IPS DF 6.9 (cell line): Measurements from ENCODE around the gene MICOS13.

Experiments
- DNase-seq: peaks from one replicate; pipeline ENCODE4 v3.0.0-alpha.2; 2013; ENCODE audit warnings: low read depth, low spot score
- H3K27ac ChIP-seq: one replicate; pipeline ENCODE4 v1.5.1; 2013; ENCODE audit warnings: low read length, control low read depth
- H3K27me3 ChIP-seq: 2 replicates; pipeline ENCODE4 v1.6.1; 2013; ENCODE audit warnings: mild to moderate bottlenecking, low read length; ENCODE audit not compliant: control insufficient read depth, insufficient read depth
- H3K36me3 ChIP-seq: 2 replicates; pipeline ENCODE4 v1.6.1; 2013; ENCODE audit warnings: low read length; ENCODE audit not compliant: control insufficient read depth, insufficient read depth
- H3K4me1 ChIP-seq: 2 replicates; pipeline ENCODE4 v1.6.1; 2013; ENCODE audit warnings: low read length; ENCODE audit not compliant: control insufficient read depth, insufficient read depth
- H3K4me3 ChIP-seq: 2 replicates; pipeline ENCODE4 v1.5.1; 2013; ENCODE audit warnings: mild to moderate bottlenecking, low read length
- H3K9me3 ChIP-seq: 2 replicates; pipeline ENCODE4 v1.6.1; 2013; ENCODE audit warnings: low read length, inconsistent platforms; ENCODE audit not compliant: control insufficient read depth, insufficient read depth
- WGBS: extraction: QIAGEN DNeasy Blood & Tissue Kit; methylation state at CpG from one replicate; pipeline ENCODE4 v1.1.7; 2013; ENCODE audit warnings: mixed read lengths, missing lambda C conversion rate; ENCODE audit not compliant: insufficient read length, insufficient coverage; 5-methylcytosine and 5-hydroxymethylcytosine counted together

The MICOS13 gene

DNA sequence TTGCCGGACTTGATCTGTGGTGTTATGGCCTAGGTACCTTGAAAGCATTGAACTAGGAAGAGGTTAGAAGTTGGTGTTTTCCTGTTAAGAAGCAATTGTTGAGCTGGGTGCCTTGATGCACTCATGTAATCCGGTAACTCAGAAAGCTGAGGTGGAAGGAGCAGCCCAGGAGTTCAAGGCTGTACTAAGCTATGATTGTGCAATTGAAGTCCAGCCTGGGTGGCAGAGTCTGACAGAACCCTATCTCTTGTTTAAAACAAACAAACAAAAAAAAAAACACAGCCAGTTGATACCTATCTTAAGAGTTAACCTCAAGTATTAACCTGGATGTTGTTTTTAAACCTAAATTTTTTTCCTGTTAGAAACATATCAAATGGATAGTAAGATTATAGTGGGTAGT, 38.1 kb downstream of the MICOS13 start:
- H3K4me3 ChIP-seq: no peak overlapping the region
- H3K36me3 ChIP-seq: peaks cover 17% of the 10 kb centered on the region; the same call in 1 of the 2 replicates
- DNase-seq: no peak
- no peaks in the 10 kb centered on the region for H3K9me3 ChIP-seq
- H3K4me1 ChIP-seq: no peaks in the 10 kb centered on the region
- H3K27me3 ChIP-seq: no peaks in the 10 kb centered on the region
- H3K27ac ChIP-seq: no peak overlapping the region
- no CpG with 5 or more reads among the region's 2 CpGs for WGBS

DNA sequence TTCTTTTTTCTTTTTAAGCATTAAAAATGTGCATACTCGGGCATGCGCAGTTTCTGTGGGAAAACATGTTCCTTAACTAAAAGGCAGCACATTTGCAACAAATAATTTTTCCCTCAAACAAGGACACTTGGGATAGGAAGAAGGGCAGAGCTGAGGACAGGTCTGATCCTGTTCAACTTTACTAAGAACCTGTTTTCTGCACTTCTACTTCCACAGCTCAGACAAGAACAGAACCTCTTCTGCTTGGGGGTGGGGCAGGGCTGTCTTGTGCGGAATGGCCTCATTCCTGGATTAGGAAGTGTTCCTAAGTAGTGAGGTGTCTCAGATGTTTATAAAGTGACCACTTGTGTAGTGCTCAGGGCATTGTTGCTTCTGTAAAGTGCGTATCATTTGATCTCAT, 39.1 kb downstream of the MICOS13 start:
- Histone ChIP-seq H3K36me3 (peaks cover 10% of the 10 kb centered on the region; the same call in 1 of the 2 replicates), H3K27me3 (no peaks in the 10 kb centered on the region), H3K4me3 (no peak overlapping the region), H3K27ac (no peak overlapping the region), H3K9me3 (no peaks in the 10 kb centered on the region), H3K4me1 (no peaks in the 10 kb centered on the region)
- no CpG with 5 or more reads among the region's 4 CpGs for WGBS
- no peak for DNase-seq

DNA sequence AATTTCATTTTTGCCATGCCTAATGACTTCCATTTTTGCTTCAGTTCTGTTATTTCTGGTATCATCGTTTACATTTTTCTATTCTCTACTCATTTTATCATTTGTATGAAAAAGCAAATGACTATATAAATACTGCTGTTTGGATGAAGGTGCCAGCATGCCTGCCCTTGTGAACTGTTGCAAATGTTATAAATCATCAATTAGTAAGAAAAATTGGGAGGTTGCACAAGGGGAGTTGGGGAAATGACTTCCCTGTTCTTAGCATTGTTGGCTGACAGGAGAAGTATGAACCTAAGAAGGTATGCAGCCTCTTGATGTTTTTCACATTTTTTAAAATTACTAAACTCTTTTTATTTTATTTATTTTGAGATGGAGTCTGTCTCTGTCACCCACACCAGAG, 42.3 kb downstream of the MICOS13 start:
- Histone ChIP-seq H3K4me1 (no peaks in the 10 kb centered on the region), H3K27me3 (no peaks in the 10 kb centered on the region), H3K36me3 (peaks cover 7% of the 10 kb centered on the region; the same call in 1 of the 2 replicates), H3K4me3 (no peak overlapping the region), H3K9me3 (no peaks in the 10 kb centered on the region), H3K27ac (no peak overlapping the region)
- no CpG with 5 or more reads among the region's 1 CpG for WGBS
- no peak for DNase-seq

DNA sequence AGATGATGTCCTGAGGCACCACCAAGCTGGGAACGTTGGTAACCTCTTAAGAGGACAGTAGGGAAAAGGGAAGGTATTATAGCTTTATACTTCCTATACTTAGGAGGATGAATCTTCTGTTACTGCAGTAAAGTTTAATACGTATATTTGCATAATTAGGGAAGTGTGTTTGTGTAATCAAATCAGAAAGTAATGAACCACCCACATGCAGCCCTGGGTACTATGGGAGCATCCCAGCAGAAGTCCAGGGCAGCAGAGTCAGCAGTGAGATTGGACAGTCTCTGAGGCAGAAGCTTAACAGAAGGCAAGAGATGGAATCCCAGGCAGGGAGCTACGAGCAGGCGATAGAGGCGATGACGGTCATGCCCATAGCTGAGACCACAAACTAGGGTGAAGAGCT, 44.9 kb downstream of the MICOS13 start:
- no CpG with 5 or more reads among the region's 6 CpGs for WGBS
- H3K27ac ChIP-seq: no peak overlapping the region

DNA sequence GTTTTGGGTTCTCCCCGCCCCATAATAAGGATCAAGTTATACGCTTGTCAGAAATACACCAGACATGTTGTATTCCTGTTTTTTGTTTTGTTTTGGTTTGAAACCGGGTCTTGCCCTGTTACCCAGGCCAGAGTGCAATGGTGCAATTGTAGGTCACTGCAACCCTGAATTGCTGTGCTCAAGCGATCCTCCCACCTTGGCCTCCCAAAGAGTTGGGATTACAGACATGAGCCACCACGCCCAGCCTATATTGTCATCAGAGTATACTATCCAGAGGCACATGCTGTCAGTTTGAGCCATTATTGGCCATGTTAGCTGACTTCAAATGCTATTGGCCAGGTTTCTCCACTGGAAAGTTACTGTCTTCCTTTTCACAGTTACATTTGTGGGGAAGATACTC, 47.7 kb downstream of the MICOS13 start:
- no peak for DNase-seq
- H3K27ac ChIP-seq: no peak overlapping the region
- no CpG with 5 or more reads among the region's 5 CpGs for WGBS
- H3K27me3 ChIP-seq: no peaks in the 10 kb centered on the region
- H3K9me3 ChIP-seq: no peaks in the 10 kb centered on the region
- H3K36me3 ChIP-seq: peaks cover 11% of the 10 kb centered on the region; the same call in 1 of the 2 replicates
- no peak overlapping the region for H3K4me3 ChIP-seq
- no peaks in the 10 kb centered on the region for H3K4me1 ChIP-seq

More for the DNA sequence above, 44.9 kb downstream of the MICOS13 start:
- no peak for DNase-seq
- no peaks in the 10 kb centered on the region for H3K9me3 ChIP-seq
- H3K4me3 ChIP-seq: no peak overlapping the region
- H3K36me3 ChIP-seq: 0 out of 2 replicates have a peak, but pooled peaks cover 2% of the 10 kb centered on the region
- H3K4me1 ChIP-seq: no peaks in the 10 kb centered on the region
- H3K27me3 ChIP-seq: no peaks in the 10 kb centered on the region

DNA sequence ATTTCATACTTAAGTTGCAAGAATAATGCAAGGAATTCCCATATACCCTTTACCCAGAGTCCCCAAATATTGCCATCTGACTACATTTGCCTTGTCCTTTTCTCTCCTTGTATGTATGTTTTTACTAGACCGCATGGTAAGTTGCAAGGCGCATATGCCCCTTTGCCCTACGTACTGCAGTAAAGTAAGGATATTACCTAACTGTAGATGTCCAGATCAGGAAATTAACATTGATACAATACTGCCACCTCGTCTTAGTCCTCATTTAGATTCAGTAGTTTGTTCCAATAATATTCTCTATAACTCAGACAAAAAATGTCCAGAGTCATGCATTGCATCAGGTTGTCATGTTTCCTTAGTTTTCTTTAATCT, 48.1 kb downstream of the MICOS13 start:
- Histone ChIP-seq H3K27ac (no peak overlapping the region), H3K36me3 (peaks cover 15% of the 10 kb centered on the region; the same call in 1 of the 2 replicates), H3K4me1 (no peaks in the 10 kb centered on the region), H3K27me3 (no peaks in the 10 kb centered on the region), H3K4me3 (no peak overlapping the region), H3K9me3 (no peaks in the 10 kb centered on the region)
- DNase-seq: no peak
- no CpG with 5 or more reads among the region's 4 CpGs for WGBS

DNA sequence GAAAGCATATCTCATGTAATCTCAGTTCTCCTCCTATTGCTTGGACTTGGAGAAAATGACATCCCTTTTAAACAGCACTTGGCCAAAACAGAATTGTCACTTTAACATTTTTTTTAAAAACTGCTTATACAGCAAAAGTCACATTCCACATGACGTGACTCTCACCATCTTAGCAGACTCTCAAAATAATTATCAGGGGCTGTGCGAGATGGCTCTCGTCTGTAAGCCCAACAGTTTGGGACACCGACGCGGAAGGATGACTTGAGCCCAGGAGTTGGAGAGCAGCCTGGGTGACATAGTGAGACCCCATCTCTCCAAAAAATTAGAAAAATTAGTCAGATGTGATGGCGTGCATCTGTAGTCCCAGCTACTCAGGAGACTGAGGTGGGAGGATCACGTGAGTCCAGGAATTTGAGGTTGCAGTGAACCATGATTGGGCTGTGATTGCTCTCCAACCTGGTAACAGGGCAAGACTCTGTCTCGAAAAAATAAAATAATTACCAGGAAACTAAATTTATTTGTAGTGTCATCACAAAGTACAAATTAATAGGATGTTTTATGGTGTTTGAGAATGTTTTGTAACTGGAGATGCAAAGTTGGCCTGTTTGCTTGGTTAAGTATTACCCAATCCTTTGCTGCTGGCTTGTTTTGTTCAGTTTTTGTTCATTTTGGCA, 48.6 kb downstream of the MICOS13 start:
- no peak for DNase-seq
- no peaks in the 10 kb centered on the region for H3K4me1 ChIP-seq
- no peak overlapping the region for H3K27ac ChIP-seq
- peaks cover 18% of the 10 kb centered on the region; the same call in 1 of the 2 replicates for H3K36me3 ChIP-seq
- H3K27me3 ChIP-seq: no peaks in the 10 kb centered on the region
- H3K4me3 ChIP-seq: no peak overlapping the region
- WGBS: no CpG with 5 or more reads among the region's 9 CpGs
- H3K9me3 ChIP-seq: no peaks in the 10 kb centered on the region

DNA sequence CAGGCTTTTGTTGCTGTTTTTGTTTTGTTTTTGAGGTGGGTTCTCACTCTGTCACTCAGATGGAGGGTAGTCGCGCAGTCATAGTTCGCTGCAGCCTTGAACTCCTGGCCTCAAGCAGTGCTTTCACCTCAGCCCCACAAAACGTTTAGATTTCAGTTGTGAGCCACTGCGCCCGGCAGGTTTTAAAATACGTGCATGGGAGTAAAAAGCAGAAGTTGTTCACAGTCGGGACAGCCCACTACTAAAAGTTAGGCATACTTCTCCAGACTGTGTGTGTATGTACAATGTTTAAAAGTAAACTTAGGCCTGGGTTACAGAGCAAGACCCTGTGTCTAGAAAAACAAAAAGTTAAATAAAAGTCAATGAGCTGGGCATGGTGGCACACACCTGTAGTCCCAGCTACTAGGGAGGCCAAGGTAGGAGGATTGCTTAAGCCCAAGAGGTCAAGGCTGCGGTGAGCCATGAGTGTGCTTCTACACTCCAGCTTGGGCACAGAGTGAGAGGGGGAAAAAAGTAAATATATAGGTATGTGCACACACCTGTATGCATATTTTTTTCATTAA, 51.3 kb downstream of the MICOS13 start:
- Histone ChIP-seq H3K27me3 (no peaks in the 10 kb centered on the region), H3K9me3 (no peaks in the 10 kb centered on the region), H3K36me3 (peaks cover 29% of the 10 kb centered on the region; the same call in 1 of the 2 replicates), H3K4me1 (no peaks in the 10 kb centered on the region), H3K27ac (no peak overlapping the region), H3K4me3 (no peak overlapping the region)
- DNase-seq: no peak
- no CpG with 5 or more reads among the region's 9 CpGs for WGBS

DNA sequence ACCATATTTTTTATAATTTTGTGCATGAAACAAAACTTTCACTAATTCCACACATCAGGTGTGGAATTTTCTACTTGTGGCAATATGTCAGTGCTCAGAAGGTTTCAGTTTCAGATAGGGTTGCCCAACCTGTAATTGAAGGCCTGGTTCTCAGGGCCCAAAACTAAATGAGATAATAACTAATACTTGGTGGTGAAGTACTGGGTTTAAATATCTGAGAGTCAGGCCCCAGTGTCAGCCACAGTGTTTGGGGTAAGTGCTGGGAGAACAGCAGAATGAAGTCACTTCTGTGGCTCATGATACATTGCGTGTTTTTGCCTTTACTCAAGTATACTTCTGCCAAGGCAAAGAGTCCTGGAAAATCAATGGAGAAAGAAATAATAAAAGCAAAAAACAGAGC, 51.9 kb downstream of the MICOS13 start:
- WGBS: no CpG with 5 or more reads among the region's 1 CpG
- no peak for DNase-seq
- Histone ChIP-seq H3K4me3 (no peak overlapping the region), H3K36me3 (peaks cover 29% of the 10 kb centered on the region; the same call in 1 of the 2 replicates), H3K27ac (no peak overlapping the region), H3K27me3 (no peaks in the 10 kb centered on the region), H3K4me1 (no peaks in the 10 kb centered on the region), H3K9me3 (no peaks in the 10 kb centered on the region)
